Central memory CD4-positive, alpha-beta T cell (primary cell): ENCODE data around the gene MTHFR.
"Not testable (repeated sequence)": the region's sequence is repeated elsewhere in the genome, so short reads cannot be mapped to it uniquely, and the experiment has no call there.

Experiments
- DNase-seq: peaks from one replicate; pipeline ENCODE4 v3.0.0; 2022

Gene MTHFR

DNA sequence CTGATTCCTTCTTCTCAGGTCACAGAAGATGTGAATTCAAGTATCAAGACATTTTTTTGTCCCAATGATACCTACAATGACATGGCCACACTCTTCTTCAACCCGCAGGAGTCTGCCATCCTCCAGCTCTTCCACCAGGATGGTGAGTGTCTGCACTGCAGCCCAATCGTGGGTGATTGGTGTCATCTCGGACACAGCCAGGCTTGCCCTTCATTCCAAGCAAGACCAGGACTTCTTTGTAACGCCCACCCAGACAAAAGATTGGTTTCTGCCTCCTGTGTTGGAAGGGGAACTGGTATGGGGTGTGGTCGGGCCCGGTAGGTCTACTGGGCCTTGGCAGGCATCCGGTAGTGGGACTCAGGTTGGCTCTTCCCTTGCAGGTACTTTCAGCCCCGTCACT, 27.7 kb upstream of the MTHFR start:
- DNase-seq, result no peak

GRCh38 chr1:11831945-11832725, 26.4 kb upstream of the MTHFR start:
- DNase-seq, result no peak

GRCh38 chr1:11828511-11828910, 22.7 kb upstream of the MTHFR start:
- no peak for DNase-seq

DNA sequence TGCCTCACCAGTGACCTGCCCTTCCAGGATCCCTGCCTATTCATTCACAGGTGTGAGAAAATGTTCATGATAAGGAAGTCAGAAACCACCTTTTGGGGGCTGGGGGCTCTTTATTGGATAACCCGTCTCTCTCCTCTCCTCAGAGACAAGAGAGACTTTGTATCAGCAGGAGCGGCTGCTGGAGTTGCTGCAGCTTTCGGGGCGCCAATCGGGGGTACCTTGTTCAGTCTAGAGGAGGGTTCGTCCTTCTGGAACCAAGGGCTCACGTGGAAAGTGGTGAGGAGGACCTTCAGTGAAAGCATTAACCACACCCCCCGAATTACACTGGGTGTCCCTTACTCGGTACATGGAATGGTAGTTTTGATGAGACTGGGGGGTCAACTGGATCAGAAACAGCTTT, 21.2 kb upstream of the MTHFR start:
- DNase-seq, result no peak

GRCh38 chr1:11825131-11825530, 19.4 kb upstream of the MTHFR start:
- DNase-seq, result no peak

- DNase-seq, result no peak
Observed at GRCh38 chr1:11823366-11824137, 17.8 kb upstream of the MTHFR start.

GRCh38 chr1:11822091-11822490, 16.3 kb upstream of the MTHFR start:
- DNase-seq, result no peak

GRCh38 chr1:11817192-11817591, 11.4 kb upstream of the MTHFR start:
- no peak for DNase-seq

- no peak for DNase-seq
Observed at GRCh38 chr1:11813021-11813420, 7.3 kb upstream of the MTHFR start.

GRCh38 chr1:11807133-11807532, 1.4 kb upstream of the MTHFR start:
- DNase-seq, result no peak

DNA sequence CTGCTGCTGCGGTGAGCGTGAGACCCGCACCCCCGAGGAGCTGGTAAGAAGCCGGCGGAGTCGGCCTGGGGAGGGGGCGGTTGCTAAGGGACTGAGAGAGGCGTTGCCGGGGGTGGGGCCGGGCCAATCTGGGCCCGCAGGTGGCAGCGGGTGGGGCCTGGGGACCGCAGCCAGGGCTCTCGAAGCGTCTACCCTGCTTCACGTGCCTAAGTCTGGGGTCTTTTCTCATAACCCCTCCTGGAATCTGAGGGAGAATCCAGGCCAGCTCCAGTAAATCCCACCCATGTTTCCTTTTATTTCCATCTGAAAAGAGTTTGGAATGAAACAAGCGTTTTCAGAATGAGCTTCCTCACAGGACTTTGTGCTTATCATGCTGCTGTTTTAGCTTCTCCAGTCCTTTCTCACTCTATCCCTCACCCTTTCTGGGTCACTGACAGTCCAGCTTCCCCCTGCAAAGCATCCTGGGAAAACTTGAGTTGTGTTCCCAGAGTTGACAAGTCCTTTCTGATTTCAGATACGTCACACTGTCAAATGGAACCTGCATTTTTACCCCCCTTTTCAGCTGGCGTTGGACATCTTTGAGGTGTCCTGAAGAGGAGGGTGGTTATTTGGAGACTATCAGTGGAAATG, 658 bp upstream of the MTHFR start:
- no peak for DNase-seq

- DNase-seq, result peak; percentile 5
Observed at GRCh38 chr1:11804666-11805421, 920 bp downstream of the MTHFR start.

DNA sequence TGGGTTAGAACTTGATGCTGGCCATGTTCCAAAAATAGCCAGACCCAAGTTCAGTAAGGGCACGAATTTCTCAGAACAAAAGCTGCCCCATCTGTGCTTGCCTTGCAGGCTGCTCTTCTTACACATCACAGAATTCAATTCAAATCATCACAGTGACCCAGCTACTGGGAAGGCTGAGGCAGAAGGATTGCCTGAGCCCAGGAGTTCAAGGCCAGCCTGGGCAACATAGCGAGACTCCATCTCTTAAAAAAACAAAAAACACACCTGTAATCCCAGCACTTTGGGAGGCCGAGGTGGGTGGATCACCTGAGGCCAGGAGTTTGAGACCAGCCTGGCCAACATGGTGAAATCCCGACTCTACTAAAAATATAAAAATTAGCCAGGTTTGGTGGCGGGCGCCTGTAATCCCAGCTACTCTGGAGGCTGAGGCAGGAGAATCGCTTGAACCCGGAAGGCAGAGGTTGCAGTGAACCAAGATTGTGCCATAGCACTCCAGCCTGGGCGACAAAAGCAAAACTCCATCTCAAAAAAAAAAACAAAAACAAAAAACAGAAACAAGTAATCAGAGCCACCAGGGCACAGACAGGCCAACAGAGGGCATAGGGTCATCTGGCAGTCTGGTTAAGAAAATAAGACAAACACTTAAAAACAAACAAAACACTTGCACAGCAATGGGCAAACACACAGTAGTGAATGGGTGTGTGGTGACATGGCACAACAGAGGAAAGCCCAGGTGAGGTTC, 1.7 kb downstream of the MTHFR start:
- not testable (repeated sequence) for DNase-seq

DNA sequence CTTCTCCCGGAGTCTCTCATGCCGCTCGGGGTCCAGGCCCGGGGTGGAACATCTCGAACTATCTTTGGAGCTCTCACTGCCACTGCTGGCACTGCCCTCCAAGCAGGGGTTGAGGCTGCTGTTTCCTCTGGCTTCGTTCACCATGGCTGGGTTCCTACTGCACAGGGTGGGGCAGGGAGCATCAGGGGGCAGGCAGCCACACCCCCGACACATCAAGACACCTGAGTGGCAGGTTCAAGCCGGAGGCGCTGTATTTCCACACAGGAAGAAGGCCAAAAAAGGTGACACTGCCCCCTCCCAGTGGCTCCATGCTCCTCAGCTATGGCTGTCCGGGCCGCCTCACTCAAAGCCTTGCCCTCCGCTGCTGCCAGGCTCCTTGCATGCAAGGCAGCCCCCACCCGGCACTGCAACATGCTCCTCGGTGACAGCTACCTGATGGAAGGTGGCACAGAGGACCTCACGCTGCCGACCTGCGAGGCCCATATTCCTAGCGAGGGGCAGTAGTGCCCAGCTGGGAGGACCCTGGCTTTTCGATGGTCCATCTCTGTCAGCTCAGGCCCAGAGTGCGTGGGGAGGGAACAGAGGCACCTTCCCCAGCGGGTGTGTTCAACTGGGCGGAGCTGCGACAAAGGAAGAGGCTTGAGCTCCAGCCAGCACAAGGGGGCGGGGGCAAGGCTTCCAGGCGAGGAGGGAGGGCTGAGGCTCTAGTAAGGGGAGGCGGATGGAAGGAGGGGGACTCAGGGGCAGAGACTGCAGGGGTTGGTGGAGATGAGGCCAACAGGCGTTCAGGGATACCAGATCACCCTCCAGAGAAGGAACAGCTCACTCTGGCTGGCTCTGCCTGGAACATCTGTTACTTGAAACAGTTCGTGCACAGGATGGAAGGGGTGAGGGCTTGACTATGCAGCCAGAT, 2.5 kb downstream of the MTHFR start:
- DNase-seq, result peak; percentile 58

DNA sequence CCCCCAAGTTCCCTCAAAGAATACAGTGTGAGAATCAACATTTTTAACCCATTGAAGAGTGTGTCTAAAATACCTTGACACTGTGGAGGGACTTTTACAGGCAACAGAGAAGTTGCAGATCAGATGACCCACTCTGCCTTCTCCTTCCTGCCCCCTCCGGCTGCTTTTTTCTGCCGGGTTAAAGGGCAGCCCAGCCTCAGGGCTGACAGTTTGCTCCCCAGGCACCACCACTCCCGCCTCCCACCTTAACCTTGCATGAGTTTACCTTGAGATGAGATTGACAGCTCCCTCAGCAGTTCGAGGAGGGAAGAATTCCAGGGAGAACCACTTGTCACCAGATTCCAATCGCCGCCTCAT, 3.2 kb downstream of the MTHFR start:
- no peak for DNase-seq

DNA sequence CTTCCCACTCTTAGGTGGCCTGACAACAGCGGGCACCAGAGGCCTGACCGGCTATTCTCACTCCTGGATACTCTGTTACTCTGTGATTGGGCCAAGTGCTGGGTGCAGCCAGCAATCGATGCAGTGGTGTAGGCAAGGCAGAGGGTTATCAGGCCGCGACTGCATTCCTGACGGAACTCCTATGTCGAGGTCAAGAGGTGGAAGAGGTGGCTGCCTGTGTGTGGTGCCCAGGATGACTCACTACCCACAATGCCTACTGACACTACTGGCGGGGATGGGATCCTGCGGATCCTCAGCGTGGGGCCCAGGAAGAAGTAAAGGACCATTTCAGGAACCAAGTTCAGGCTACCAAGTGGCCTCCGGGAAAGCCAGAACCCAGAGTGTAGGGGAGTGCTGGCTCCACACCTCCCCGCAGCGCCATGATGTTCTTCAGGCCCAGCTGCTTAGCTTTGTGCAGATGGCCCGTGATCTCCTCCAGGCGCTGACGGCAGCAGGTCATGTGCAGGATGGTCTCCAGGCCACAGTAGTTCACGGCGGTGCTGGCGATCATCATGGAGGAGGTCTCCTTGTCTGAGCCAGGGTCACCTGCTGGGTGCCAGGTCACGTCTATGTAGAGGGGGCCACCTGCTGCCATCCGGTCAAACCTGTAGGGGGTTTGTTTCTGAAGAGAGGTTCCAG, 4.9 kb downstream of the MTHFR start:
- no peak for DNase-seq

GRCh38 chr1:11800391-11800755, 5.4 kb downstream of the MTHFR start:
- no peak for DNase-seq

GRCh38 chr1:11799896-11800295, 5.9 kb downstream of the MTHFR start:
- DNase-seq, result no peak

- no peak for DNase-seq
Observed at GRCh38 chr1:11799099-11799498, 6.7 kb downstream of the MTHFR start.

- no peak for DNase-seq
Observed at GRCh38 chr1:11797525-11798216, 8.1 kb downstream of the MTHFR start.
